NCI-H1048 (cell line): ENCODE results near the gene SLC16A14.
A peak's percentile ranks its signal among the peaks of the same experiment; 100 is the strongest.

ENCODE experiments used
- DNase-seq: peaks from one replicate; lab custom pipeline; 2025; lab: John Stamatoyannopoulos, UW

Gene SLC16A14

DNA sequence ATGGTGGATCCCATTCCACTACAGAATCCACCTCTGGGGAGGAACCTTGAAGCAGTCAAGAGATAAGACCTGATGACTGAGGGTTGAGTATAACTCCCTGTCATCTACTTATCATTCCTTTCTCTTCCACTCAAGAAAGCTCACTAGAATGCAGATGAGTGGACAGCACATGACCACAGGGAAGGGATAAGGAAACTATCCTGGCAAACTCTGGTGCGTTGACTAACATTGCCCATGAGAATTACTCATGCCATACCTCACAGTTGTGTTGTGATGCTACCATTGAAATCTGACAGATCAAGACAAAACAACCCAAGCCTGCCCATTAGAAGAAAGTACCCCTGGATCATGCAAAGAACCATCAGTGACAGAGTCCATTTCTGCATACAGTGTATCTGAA lies 26.5 kb downstream of the SLC16A14 start:
- DNase-seq: no peak

- DNase-seq: no peak
These were observed 45.4 kb downstream of the SLC16A14 start for GRCh38 chr2:230023313-230023712.

- DNase-seq: no peak
These were observed 49.0 kb downstream of the SLC16A14 start for GRCh38 chr2:230019742-230020141.

DNA sequence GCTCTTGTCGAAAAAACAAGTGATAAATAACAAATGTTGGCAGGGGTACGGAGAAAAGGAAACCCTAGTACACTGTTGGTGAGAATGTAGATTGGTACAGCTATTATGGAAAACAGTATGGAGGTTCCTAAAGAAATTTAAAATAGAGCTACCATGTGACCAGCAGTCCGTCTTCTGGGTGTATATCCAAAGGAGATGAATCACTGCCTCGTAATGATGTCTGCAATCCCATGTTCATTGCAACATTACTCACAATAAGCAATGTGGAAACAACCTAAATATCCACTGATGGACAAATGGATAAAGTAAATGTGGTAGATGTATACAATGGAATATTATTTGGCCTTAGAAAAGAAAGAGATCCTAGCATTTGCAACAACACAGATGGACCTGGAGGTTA lies 50.6 kb downstream of the SLC16A14 start:
- no peak for DNase-seq

GRCh38 chr2:230016844-230017243 lies 51.9 kb downstream of the SLC16A14 start:
- DNase-seq: no peak

- no peak for DNase-seq
These were observed 56.3 kb downstream of the SLC16A14 start for GRCh38 chr2:230012267-230012884.

- DNase-seq: no peak
These were observed 57.1 kb downstream of the SLC16A14 start for GRCh38 chr2:230011617-230012016.

DNA sequence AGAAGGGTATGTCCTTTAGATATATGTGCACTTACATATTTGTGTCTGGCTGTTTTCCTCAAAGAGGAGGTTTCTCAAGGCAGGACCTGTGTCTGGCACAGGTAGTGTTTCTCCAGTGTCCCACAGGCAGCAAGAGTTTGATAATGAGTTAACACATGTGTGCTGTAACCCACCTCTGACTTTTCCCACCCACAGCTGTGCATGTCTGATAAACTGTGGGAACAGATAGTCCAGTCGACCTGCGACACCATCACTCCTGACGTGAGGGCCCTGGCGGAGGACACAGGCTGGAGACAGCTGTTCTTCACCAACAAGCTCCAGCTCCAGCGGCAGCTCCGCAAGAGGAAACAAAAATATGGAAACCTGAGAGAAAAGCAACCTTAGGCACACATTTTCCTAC lies 58.2 kb downstream of the SLC16A14 start:
- no peak for DNase-seq

DNA sequence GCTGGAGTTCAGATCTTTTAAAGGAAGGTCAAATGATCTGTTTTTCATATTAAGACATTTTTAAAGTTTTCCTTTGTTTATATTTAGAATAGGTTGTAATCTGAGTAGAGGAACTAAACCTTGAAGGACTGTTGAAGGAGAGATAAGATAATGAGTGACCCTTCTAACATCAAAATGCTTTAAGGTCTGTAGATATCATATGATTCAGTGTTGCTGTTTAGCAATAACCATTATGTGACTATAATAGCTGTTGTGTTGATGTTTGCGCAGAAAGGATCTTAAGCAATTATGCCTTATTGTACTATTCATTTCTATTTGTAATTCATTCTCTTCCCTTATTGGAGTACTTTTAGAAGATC lies 60.0 kb downstream of the SLC16A14 start:
- DNase-seq: no peak

DNA sequence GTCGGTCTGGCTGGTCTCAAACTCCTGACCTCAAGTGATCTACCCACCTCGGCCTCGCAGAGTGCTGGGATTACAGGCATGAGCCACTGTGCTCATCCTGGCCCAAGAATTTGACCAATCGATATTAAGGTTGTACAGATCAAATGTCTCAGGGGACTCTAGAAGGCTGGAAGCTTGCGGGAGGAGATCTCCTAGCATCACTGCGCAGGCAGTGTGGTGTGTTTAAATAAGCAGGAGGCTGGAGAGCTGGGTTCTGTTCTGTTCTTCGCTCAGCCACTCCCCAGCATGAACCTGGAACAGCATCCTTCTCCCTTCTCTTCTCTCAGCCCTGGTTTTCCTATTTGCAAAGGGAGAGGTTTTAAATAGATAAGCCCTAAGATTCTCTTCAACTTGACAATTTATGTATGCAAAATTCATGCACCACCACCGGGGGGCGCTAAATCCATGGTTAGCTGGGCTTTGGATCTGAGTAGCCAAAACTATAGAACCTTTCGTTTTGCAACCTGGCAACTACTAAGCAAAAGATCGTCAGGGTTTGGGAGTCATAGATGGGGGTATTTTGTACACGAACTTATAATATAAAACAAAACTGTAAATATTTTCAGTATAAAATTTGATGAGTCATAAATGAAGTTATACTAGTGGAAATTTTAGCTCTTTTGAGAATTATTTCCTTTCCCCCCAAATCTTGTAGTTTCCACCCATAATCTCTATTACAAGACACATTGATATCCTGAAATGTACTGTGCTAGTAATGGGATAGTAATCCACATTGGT lies 60.6 kb downstream of the SLC16A14 start:
- peak; percentile 28 for DNase-seq

- no peak for DNase-seq
These were observed 68.4 kb downstream of the SLC16A14 start for GRCh38 chr2:230000118-230000841.

DNA sequence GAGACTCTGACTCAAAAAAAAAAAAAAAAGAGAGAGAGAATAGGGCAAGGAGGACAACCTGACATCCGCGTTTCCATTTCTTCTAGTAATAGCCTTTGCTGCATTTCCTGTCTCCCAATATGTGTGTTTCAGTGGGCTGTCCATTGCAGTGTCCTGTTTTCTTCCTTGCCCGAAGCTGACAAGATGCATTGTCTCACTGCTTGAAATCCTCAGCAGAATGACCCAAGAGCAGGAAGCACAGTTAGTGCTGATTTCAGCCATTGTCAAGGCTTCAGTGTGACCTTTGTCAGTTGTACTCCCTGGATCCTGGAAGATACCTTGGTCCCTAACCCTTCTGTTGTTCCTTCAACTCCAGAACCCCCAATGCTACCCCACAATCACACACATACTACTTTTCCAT lies 71.2 kb downstream of the SLC16A14 start:
- no peak for DNase-seq

GRCh38 chr2:229996320-229996719 lies 72.4 kb downstream of the SLC16A14 start:
- DNase-seq: no peak

DNA sequence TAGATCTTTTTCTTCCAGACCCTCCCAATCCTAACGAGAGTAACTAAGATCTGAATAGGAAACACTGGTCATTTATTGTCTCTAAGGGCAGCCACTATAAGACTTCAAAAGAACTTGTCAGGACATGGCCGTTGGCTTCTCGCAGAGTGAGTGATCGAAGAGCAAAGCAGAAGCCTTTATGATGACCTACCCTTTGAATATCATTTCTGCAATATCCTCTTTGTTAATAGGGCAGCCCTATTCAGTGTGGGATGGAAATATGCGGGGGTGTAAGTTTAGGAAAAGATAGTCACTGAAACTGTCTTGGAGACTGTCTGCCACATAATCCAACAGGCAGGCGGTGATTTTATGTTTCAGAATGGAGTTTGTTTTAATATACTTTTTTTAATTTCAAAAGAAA lies 75.5 kb downstream of the SLC16A14 start:
- DNase-seq: no peak
